OCI-LY7 (cell line): Measurements from ENCODE around the gene PSMG3. TPM values are rescaled to one million over a fixed set of nuclear protein-coding genes. Genes with fewer than 3 reads are reported as not detected.

Experiments used
- BruUV-seq: library from RNA; stranded (reverse); fragments of 400-500 nt; replicated peaks from 2 replicates; lab custom pipeline; 2021; lab: Mats Ljungman, UMichigan
- CTCF ChIA-PET: fragments of 300-600 bp; sonication (Branson Sonifier 250); formaldehyde crosslinking; loops from one replicate; lab custom pipeline; 2022; ENCODE audit warnings: antibody characterized with exemption; ENCODE audit not compliant: unreplicated experiment; lab: Charles Lee
- POLR2A ChIA-PET: fragments of 300-600 bp; sonication (Branson Sonifier 250); formaldehyde crosslinking; loops from one replicate; lab custom pipeline; 2022; ENCODE audit warnings: antibody characterized with exemption; lab: Charles Lee
- DNase-seq: peaks from one replicate; pipeline ENCODE4 v3.0.0-alpha.2; 2015; ENCODE audit warnings: low spot score
- H2AFZ ChIP-seq: fragments of 200-600 bp; sonication (generic), shearing (Covaris generic); 2 replicates; pipeline ENCODE4 v1.6.1; 2014; ENCODE audit warnings: mild to moderate bottlenecking, antibody characterized with exemption, low read length, moderate library complexity
- H3K27ac ChIP-seq: fragments of 200-600 bp; sonication (generic); 2 replicates; pipeline ENCODE4 v1.5.1; 2014; ENCODE audit warnings: mixed run types, low read depth, mild to moderate bottlenecking, moderate library complexity, low read length, inconsistent platforms; ENCODE audit not compliant: poor library complexity, severe bottlenecking
- H3K36me3 ChIP-seq: fragments of 200-600 bp; sonication (generic); 2 replicates; pipeline ENCODE4 v1.6.1; 2014; ENCODE audit warnings: mild to moderate bottlenecking, antibody characterized with exemption, low read length, moderate library complexity, mixed read lengths; ENCODE audit not compliant: insufficient read depth
- H3K4me1 ChIP-seq: fragments of 200-600 bp; sonication (generic); 2 replicates; pipeline ENCODE4 v1.5.1; 2014; ENCODE audit warnings: mild to moderate bottlenecking, low read length; ENCODE audit not compliant: insufficient read depth, poor library complexity, severe bottlenecking
- H3K4me2 ChIP-seq: fragments of 200-600 bp; sonication (generic); 2 replicates; pipeline ENCODE4 v1.6.1; 2014; ENCODE audit warnings: mild to moderate bottlenecking, low read length
- H3K4me3 ChIP-seq: fragments of 200-600 bp; sonication (generic); 2 replicates; pipeline ENCODE4 v1.5.1; 2014; ENCODE audit warnings: mild to moderate bottlenecking, low read depth, low read length; ENCODE audit not compliant: poor library complexity, severe bottlenecking
- H3K79me2 ChIP-seq: fragments of 200-600 bp; sonication (generic); 2 replicates; pipeline ENCODE4 v1.6.1; 2016; ENCODE audit warnings: low read depth, mild to moderate bottlenecking, low read length, moderate library complexity, mixed read lengths; ENCODE audit not compliant: insufficient read depth
- H3K9me2 ChIP-seq: fragments of 200-600 bp; sonication (generic); 2 replicates; pipeline ENCODE4 v1.6.1; 2016; ENCODE audit warnings: mild to moderate bottlenecking, low read length, mixed read lengths; ENCODE audit not compliant: insufficient read depth
- H3K9me3 ChIP-seq: fragments of 200-600 bp; sonication (generic); 2 replicates; pipeline ENCODE4 v1.6.1; 2014; ENCODE audit warnings: mild to moderate bottlenecking, mixed run types, low read length, mixed read lengths
- H4K20me1 ChIP-seq: fragments of 200-600 bp; sonication (generic); 2 replicates; pipeline ENCODE4 v1.6.1; 2014; ENCODE audit warnings: mild to moderate bottlenecking, antibody characterized with exemption, low read length, moderate library complexity, mixed read lengths; ENCODE audit not compliant: insufficient read depth
- CTCF ChIP-seq: fragments of 200-600 bp; sonication (generic); conservative IDR thresholded peaks from 2 replicates; pipeline ENCODE4 v1.5.1; 2014; ENCODE audit warnings: mild to moderate bottlenecking, antibody characterized with exemption, low read length, moderate library complexity, mixed read lengths
- EZH2phosphoT487 ChIP-seq: fragments of 200-600 bp; sonication (generic); IDR thresholded peaks from 2 replicates; pipeline ENCODE4 v1.6.1; 2018; ENCODE audit warnings: low read depth, borderline replicate concordance, mild to moderate bottlenecking, mixed run types, antibody characterized with exemption, low read length, moderate library complexity, mixed read lengths
- intact Hi-C: fragments of 100-400 bp; cut with micrococcal nuclease; formaldehyde crosslinking; loops from one replicate; pipeline ENCODE4 v1.10.0; 2022; ENCODE audit not compliant: unreplicated experiment
- total RNA-seq, 2 experiments: library from RNA; depleted of rRNA in 1 of 2; stranded (reverse); fragments of >200 nt in 1 of 2; shearing (Covaris generic) in 1 of 2; gene quantifications; 2 replicates each; pipeline ENCODE4 v1.2.3, GENCODE V29; 2014 to 2022

PSMG3 gene
- total RNA-seq, 2 experiments from 2014 or later, result 63.7 to 129 TPM

- BruUV-seq, result no TSS peak
- no peaks in the 10 kb centered on the region for H3K36me3 ChIP-seq
- no peaks in the 10 kb centered on the region for H3K79me2 ChIP-seq
- TF ChIP-seq CTCF (peak; percentile 86), EZH2phosphoT487 (no peak)
- POLR2A ChIA-PET, result no interaction called here
- no peaks in the 10 kb centered on the region for H4K20me1 ChIP-seq
- CTCF ChIA-PET, result no interaction called here
- H2AFZ ChIP-seq, result no peak overlapping the region
- H3K4me1 ChIP-seq, result no peaks in the 10 kb centered on the region
- DNase-seq, result peak; percentile 66
- H3K4me2 ChIP-seq, result no peak overlapping the region
- no peaks in the 10 kb centered on the region for H3K9me3 ChIP-seq
- intact Hi-C loops, result loop anchor here (1.0 to 10.0 kb wide), 4 partner anchors 85 to 775 kb away; partner anchors contain the start of gene EIF3B
- no peak overlapping the region for H3K27ac ChIP-seq
- H3K9me2 ChIP-seq, result no peaks in the 10 kb centered on the region
- H3K4me3 ChIP-seq, result no peak overlapping the region
Measured at GRCh38 chr7:1579481-1580421, 9.9 kb upstream of the PSMG3 start.

- ChIA-PET POLR2A (no interaction called here), CTCF (no interaction called here)
- Histone ChIP-seq H3K36me3 (no peaks in the 10 kb centered on the region), H3K4me2 (no peak overlapping the region), H4K20me1 (no peaks in the 10 kb centered on the region), H3K9me3 (no peaks in the 10 kb centered on the region), H3K27ac (no peak overlapping the region), H3K79me2 (no peaks in the 10 kb centered on the region), H2AFZ (no peak overlapping the region), H3K4me3 (no peak overlapping the region), H3K9me2 (no peaks in the 10 kb centered on the region), H3K4me1 (no peaks in the 10 kb centered on the region)
- DNase-seq, result no peak
- TF ChIP-seq CTCF, result no peak
- TF ChIP-seq EZH2phosphoT487, result no peak
- BruUV-seq, result no TSS peak
- intact Hi-C loops, result loop anchor here (5.0 to 10.0 kb wide), 3 partner anchors 86 to 776 kb away; partner anchors contain the start of gene EIF3B
Measured at GRCh38 chr7:1578513-1578912, 8.7 kb upstream of the PSMG3 start.
